Activated B cell treated with CpG ODN at 0.5 μM for 24 hours (primary cell): Measurements from ENCODE around the gene PRICKLE4. TPM values are rescaled to one million over a fixed set of nuclear protein-coding genes. Genes with fewer than 3 reads are reported as not detected.

Experiments
- ATAC-seq: fragments of 200-7000 bp; cut with Tn5 transposase; one replicate; pipeline ENCODE4 v1.10.0; 2021; ENCODE audit warnings: low read depth, mild to moderate bottlenecking, moderate library complexity
- CTCF ChIA-PET: fragments of 350-600 bp; sonication (Branson Sonifier 250); formaldehyde crosslinking; loops from one replicate; lab custom pipeline; 2021; ENCODE audit warnings: antibody characterized with exemption; lab: Charles Lee
- POLR2A ChIA-PET: fragments of 350-600 bp; sonication (Branson Sonifier 250); formaldehyde crosslinking; loops from one replicate; lab custom pipeline; 2021; ENCODE audit warnings: antibody characterized with exemption; lab: Charles Lee
- DNase-seq: peaks from one replicate; pipeline ENCODE4 v3.0.0; 2022
- H3K27ac Mint-ChIP-seq: one replicate; pipeline ENCODE4 v1.8.0; 2020; ENCODE audit warnings: mixed read lengths
- H3K27me3 Mint-ChIP-seq: one replicate; pipeline ENCODE4 v1.8.0; 2021; ENCODE audit warnings: mixed read lengths
- H3K36me3 Mint-ChIP-seq: one replicate; pipeline ENCODE4 v1.8.0; 2021; ENCODE audit warnings: low read depth, mixed read lengths
- H3K4me1 Mint-ChIP-seq: one replicate; pipeline ENCODE4 v1.8.0; 2021; ENCODE audit warnings: mixed read lengths
- H3K4me3 Mint-ChIP-seq: one replicate; pipeline ENCODE4 v1.8.0; 2020; ENCODE audit warnings: mild to moderate bottlenecking, mixed read lengths
- H3K9me3 Mint-ChIP-seq: one replicate; pipeline ENCODE4 v1.8.0; 2020; ENCODE audit warnings: mixed read lengths
- CTCF ChIP-seq: fragments of 200-600 bp; IDR thresholded peaks from one replicate; pipeline ENCODE4 v1.8.0; 2022; ENCODE audit warnings: antibody characterized with exemption, mild to moderate bottlenecking
- intact Hi-C: fragments of 100-400 bp; cut with micrococcal nuclease; formaldehyde crosslinking; loops from one replicate; pipeline ENCODE4 v1.15.1; 2024
- total RNA-seq: library from RNA; stranded (reverse); gene quantifications from 2 replicates; pipeline ENCODE4 v1.2.3, GENCODE V29; 2022

PRICKLE4 gene
- total RNA-seq, 1 donor from 2014 or later = 0.75 TPM

- intact Hi-C loops = no loop called here
These were observed 11.9 kb upstream of the PRICKLE4 start for GRCh38 chr6:41768545-41769308.

GRCh38 chr6:41769376-41769775 is 11.2 kb upstream of the PRICKLE4 start:
- Mint-ChIP-seq H3K27me3 (no peaks in the 10 kb centered on the region), H3K27ac (no peak overlapping the region), H3K9me3 (no peaks in the 10 kb centered on the region), H3K4me3 (no peak overlapping the region), H3K36me3 (peaks cover 35% of the 10 kb centered on the region), H3K4me1 (no peaks in the 10 kb centered on the region)
- intact Hi-C loops = no loop called here
- no peak for TF ChIP-seq CTCF
- POLR2A ChIA-PET = no interaction called here
- DNase-seq = no peak
- CTCF ChIA-PET = interaction anchor here (1.4 kb wide), 1 partner anchor 9 kb away, joined by 4 read pairs; no protein-coding TSS in a partner anchor
- no peak for ATAC-seq

More at GRCh38 chr6:41768545-41769308, 11.9 kb upstream of the PRICKLE4 start:
- TF ChIP-seq CTCF = no peak
- Mint-ChIP-seq H3K27me3 (no peaks in the 10 kb centered on the region), H3K36me3 (peaks cover 31% of the 10 kb centered on the region), H3K4me1 (no peaks in the 10 kb centered on the region), H3K9me3 (no peaks in the 10 kb centered on the region), H3K4me3 (no peak overlapping the region), H3K27ac (no peak overlapping the region)
- DNase-seq (no peak), ATAC-seq (no peak)
- ChIA-PET CTCF (interaction anchor here (1.4 kb wide), 1 partner anchor 9 kb away, joined by 4 read pairs; no protein-coding TSS in a partner anchor), POLR2A (interaction anchor here (0.6 kb wide), 1 partner anchor 13 kb away, joined by 6 read pairs; no protein-coding TSS in a partner anchor)

- POLR2A ChIA-PET = no interaction called here
- Mint-ChIP-seq H3K27ac (no peak overlapping the region), H3K27me3 (no peaks in the 10 kb centered on the region), H3K4me1 (no peaks in the 10 kb centered on the region), H3K9me3 (no peaks in the 10 kb centered on the region), H3K36me3 (peaks cover 44% of the 10 kb centered on the region), H3K4me3 (no peak overlapping the region)
- ATAC-seq = no peak
- CTCF ChIA-PET = no interaction called here
- TF ChIP-seq CTCF = no peak
- DNase-seq = no peak
- intact Hi-C loops = no loop called here
These were observed 10.1 kb upstream of the PRICKLE4 start for GRCh38 chr6:41770381-41771057.

- CTCF ChIA-PET = no interaction called here
- Mint-ChIP-seq H3K4me1 (no peaks in the 10 kb centered on the region), H3K36me3 (peaks cover 48% of the 10 kb centered on the region), H3K27me3 (no peaks in the 10 kb centered on the region), H3K27ac (no peak overlapping the region), H3K9me3 (no peaks in the 10 kb centered on the region), H3K4me3 (no peak overlapping the region)
- POLR2A ChIA-PET = interaction anchor here (0.5 kb wide), 1 partner anchor 32 kb away, joined by 3 read pairs; no protein-coding TSS in a partner anchor
- intact Hi-C loops = no loop called here
- DNase-seq (no peak), ATAC-seq (no peak)
- no peak for TF ChIP-seq CTCF
These were observed 9.3 kb upstream of the PRICKLE4 start for GRCh38 chr6:41771058-41771983.
